Fibroblast of skin of abdomen (primary cell): Measurements from ENCODE around the gene GULP1.
A peak's percentile ranks its signal among the peaks of the same experiment; 100 is the strongest.

ENCODE experiments used
- DNase-seq: peaks from one replicate; pipeline ENCODE4 v3.0.0-alpha.2; 2013

GULP1 gene

GRCh38 chr2:188609321-188610049, 317.8 kb downstream of the GULP1 start:
- peak; percentile 77 for DNase-seq

DNA sequence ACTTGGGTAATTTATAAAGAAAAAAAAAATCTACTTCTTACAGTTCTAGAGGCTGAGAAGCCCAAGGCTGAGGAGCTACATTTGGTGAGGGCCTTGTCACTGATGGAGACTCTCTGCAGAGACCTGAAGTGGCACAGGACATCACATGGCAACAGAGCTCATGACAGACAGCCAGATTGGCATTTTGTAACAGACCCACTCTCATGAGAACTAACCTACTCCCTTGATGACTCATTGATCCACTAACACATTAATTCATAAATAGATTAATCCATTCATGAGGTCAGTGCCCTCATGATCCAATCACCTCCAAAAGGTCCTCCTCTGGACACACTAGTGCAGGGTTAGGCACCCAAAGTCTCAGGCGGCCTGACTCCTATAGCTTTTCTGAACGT, 318.4 kb downstream of the GULP1 start:
- no peak for DNase-seq

- DNase-seq = peak; percentile 62
Observed at GRCh38 chr2:188610827-188611226, 319.2 kb downstream of the GULP1 start.

DNA sequence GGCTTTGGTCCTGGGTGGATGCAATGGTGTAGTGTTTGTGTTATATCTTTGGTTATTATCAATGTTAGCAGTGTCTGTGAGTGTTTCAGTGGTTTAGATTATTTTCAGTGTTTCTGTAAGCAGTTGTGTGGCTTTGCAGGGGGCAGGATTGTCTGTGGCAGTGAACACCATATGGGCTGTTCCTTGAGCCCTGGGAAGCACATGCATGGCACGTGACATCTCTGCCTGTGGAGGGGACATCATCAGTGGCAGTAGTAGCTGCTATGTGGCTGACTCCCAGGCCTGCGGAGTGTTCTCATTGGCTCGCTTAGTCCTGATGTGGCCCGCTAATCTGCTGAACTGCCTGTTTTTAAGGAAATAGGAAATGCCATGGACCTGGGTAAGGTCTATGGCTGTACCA, 327.5 kb downstream of the GULP1 start:
- no peak for DNase-seq

DNA sequence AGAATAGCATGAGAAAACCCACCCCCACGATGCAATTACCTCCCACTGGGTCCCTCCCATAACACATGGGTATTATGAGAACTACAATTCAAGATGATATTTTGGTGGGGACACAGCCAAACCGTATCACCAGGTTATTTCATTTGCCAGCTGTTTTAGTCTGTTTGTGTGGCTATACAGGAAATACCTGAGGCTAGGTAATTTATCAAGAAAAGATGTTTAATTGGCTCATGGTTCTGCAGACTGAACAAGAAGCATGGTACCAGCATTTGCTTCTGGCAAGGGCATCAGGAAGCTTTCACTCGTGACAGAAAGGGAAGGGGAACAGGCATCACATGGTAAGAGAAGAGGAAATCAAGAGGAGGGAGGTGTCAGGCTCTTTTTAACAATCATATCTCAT, 329.2 kb downstream of the GULP1 start:
- DNase-seq = no peak

- DNase-seq = peak; percentile 20
Observed at GRCh38 chr2:188622601-188623260, 331.1 kb downstream of the GULP1 start.

- DNase-seq = peak; percentile 67
Observed at GRCh38 chr2:188623995-188624643, 332.4 kb downstream of the GULP1 start.

DNA sequence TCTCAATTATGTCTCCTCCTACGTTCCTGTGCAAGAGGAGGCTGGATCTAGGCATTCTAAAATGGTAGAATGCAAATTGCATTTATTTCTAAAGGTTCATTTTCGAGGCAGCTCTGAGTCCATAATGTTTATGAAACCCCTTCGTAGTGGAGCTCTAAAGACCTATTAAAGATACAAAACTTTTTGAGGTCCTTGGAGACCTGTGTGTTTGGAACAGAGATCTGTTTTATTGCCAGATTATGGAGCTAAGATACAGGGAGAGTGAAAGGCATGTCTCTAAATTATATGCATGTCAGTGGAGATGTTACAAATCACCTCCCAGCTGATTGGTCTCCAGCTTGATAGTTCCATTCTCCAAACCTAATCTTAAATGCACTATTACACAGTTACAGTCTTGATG, 335.8 kb downstream of the GULP1 start:
- DNase-seq = no peak

- peak; percentile 56 for DNase-seq
Observed at GRCh38 chr2:188628989-188629752, 337.5 kb downstream of the GULP1 start.

DNA sequence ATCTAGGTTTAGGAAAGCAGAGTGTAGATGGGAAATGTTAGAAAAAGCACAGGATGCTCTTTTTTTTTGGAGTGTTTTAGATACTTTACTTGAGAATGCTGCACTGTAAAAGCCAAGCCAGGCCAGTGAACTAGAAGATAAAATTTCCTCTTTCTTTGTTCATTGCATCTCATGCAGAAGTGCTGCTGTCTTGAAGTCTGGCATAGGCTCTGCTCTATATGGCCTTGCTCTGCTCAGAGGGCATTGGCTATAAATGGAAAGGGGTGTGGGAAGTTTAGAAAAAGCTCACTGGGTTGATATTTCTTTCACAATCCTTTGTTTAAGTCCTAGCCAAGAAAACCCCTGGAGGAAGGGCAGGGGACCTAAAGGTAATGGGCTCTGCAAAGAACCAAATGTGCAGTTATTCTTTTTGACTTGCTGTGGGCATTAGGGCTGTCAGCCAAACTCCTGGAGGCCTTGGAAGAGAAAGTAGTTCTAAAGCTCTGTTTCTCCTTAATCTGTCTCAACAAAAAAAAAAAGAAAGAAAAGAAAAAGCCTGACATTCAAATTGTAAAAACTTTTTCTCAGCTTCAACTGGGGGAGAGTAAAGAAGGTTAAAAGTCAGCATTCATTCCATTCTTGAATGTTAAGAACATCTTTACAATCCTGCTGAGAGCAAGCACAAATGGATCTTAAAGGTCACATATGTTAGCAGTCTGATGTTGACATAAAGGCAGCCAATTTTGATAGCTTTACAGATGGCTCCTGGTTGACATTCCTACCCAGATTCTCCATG, 338.3 kb downstream of the GULP1 start:
- peak; percentile 76 for DNase-seq

DNA sequence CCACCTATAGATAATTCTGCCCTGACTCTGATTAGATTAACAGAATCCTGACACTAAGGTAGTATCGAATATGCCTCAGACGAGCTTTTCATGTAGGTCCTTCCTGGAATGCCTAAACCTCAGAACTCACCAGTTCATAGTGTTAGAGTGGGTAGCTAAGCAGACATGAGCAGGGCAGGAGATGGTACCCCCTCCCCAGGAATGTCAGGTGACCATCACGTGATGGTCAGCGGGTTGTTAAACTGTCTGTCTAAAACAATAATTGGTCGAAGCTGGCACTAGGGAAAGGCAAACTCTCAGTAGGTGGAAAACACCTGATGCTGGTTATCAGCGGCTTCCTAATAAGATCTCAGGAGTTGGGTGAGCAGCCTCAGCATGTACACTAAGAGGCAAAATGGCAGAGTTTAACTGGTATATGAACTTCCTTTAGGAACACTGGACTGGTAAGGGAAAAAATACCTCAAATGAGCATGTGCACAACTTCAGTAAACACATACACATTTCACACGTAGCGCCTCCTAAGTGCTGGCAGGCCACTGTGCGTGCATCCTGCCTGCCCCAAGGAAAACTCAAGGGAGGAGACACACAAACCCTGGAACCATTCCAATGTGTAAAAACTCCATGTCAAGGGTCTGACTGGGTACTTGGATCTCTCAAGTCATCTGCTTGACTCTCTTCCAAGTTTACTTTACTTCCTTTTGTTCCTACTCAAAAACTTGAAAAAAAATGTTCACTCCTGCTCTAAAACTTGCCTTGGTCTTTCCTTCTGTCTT, 339.5 kb downstream of the GULP1 start:
- no peak for DNase-seq

GRCh38 chr2:188634656-188635055, 343.0 kb downstream of the GULP1 start:
- no peak for DNase-seq
